ENCODE results near the gene NCKIPSD.
"Not testable (repeated sequence)": the region's sequence is repeated elsewhere in the genome, so short reads cannot be mapped to it uniquely, and the experiment has no call there.

NCKIPSD gene

GRCh38 chr3:48685603-48686511 lies at the start of gene NCKIPSD:
NCKIPSD (minus strand) TSS chr3:48685915; CDS start chr3:48685807, 108 bp downstream.
- no peak for DNase-seq (ENCODE audit: low read depth, low spot score)

DNA sequence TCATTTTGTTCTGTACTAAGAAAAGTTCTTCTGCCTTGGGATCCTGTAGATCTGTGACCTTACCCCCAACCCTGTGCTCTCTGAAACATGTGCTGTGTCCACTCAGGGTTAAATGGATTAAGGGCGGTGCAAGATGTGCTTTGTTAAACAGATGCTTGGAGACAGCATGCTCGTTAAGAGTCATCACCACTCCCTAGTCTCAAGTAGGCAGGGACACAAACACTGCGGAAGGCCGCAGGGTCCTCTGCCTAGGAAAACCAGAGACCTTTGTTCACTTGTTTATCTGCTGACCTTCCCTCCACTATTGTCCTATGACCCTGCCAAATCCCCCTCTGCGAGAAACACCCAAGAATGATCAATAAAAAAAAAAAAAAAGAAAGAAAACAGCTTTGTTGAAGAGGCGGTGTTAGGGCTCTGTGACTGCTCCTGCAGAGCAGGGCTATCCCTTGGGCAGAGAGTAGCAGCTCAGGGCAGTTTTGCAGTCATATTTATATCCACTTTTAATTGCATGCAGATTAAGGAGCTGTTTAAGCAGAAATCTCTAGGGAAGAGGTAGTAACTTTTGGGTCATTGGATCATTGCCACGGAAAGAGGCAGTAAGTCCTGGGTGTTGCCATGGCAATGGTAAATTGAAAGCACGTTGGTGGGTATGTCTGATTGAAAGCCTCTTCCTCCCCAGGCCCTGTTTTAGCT lies 49.5 kb upstream of the NCKIPSD start:
- not testable (repeated sequence) for DNase-seq (ENCODE audit: low read depth, low spot score)

- DNase-seq (ENCODE audit: low read depth, low spot score), result not testable (repeated sequence)
Measured at GRCh38 chr3:48734541-48734940, 48.8 kb upstream of the NCKIPSD start.

GRCh38 chr3:48733752-48734518 lies 48.2 kb upstream of the NCKIPSD start:
- not testable (repeated sequence) for DNase-seq (ENCODE audit: low read depth, low spot score)

GRCh38 chr3:48727511-48727910 lies 41.8 kb upstream of the NCKIPSD start:
- DNase-seq (ENCODE audit: low read depth, low spot score), result no peak

- DNase-seq (ENCODE audit: low read depth, low spot score), result not testable (repeated sequence)
Measured at GRCh38 chr3:48725185-48725855, 39.6 kb upstream of the NCKIPSD start.

- no peak for DNase-seq (ENCODE audit: low read depth, low spot score)
Measured at GRCh38 chr3:48723725-48724124, 38.0 kb upstream of the NCKIPSD start.

GRCh38 chr3:48723293-48723692 lies 37.6 kb upstream of the NCKIPSD start:
- not testable (repeated sequence) for DNase-seq (ENCODE audit: low read depth, low spot score)

DNA sequence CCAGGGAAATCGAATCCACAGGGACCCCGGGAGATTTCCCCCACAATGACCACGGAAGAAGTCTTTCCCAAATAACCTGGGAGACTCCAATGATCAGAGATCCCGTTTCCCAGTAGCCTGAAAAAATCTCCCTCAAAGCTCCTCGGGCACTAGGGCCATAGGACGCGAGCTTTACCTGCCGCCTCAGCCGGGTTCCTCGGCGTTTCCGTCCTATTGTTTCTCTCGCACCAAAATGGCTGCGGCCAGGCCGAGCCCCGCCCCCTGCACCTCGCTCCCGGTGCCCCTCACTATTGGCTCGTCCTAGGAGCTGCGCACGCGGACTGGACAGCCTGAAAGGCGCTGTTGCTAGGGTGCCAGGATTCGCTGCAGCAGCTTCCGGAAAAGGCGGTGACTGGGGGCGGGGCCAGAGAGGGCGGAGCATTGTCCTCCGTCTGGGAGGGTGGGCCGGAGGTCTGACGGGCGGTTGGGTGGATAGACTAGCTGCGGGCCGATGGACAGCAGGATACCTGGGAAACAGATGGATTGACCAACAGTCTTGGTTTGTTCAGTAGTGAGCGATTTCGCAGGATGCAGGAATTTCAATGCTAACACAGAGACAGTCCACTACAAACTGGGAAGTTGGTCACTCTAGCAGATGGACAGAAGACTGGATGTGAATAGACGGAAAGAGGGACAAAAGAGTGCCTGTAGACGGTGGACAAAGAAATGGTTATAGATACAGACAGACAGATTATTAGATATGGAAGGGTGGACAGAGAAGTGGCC lies 31.4 kb upstream of the NCKIPSD start, which contains the start of gene IP6K2:
Gene IP6K2 (minus strand): TSS at position 240 of the 765 bp plus-strand sequence. CDS start 21,930 bp downstream, outside the sequence.
- peak; percentile 94 for DNase-seq (ENCODE audit: low read depth, low spot score)

- no peak for DNase-seq (ENCODE audit: low read depth, low spot score)
Measured at GRCh38 chr3:48716508-48716981, 30.8 kb upstream of the NCKIPSD start.

DNA sequence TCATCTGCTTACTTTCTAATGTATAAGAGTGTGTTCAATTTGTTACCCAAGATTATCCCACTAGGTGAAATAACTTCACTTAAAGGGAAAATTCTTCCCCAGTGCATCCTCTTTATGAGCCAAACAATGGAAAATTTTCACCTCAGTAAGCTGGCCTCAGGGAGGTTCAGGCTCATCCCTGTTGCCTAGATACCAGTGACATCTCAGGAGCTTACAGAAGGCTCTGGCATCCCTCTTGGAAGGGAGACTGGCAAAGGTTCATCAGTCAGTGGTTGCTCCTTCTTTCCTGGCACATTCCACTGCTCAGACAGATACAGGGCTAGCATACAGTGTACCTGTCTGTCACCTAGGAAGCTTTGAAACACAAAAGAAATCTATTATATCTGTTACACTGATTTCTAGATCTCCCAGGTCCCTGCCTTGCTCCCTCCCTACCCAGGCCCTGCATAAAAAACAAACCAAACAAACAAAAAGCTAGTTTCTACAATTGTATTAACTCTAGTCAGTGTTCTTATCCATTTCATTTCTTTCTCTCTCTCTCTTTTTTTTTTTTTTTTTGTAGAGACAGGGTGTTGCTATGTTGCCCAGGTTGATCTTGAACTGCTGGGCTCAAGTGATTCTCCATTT lies 29.6 kb upstream of the NCKIPSD start:
- no peak for DNase-seq (ENCODE audit: low read depth, low spot score)

DNA sequence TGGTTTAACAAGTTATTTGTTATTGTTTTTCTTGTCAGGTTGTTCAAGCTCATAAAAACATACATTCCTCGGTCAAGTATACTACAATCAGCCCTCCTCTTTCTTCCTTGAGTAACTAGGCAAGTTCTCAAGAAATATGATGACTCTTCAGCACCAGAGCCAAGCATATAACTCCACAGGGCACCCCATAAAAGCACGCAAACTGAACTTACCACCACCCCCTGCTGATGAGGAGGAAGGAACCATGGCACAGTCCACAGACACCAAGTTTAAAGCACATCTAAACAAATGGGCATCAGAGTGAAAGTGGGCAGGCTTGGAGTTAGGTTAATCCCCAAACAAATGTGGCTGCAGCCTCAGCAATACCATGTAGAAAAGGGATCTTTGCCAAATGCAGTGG lies 26.0 kb upstream of the NCKIPSD start:
- DNase-seq (ENCODE audit: low read depth, low spot score), result no peak

DNA sequence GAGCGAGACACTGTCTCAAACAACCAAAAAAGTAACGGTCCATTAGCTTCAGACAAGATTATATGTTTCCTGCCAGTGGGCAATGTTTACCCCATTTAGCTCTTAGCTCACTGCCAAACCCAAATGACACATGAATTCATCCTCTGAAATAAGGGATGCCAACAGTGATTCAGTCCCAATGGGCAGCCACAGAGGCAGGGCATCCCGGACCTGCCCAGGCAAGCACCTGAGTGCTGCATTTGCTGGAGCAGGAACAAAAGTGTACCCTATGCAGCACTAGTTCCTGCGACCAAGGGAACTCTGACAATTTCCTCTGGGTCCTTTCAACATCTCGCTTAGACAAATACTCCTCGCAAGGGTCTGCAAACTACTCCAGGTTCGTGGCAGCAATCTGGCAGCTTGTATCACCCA lies 23.3 kb upstream of the NCKIPSD start:
- no peak for DNase-seq (ENCODE audit: low read depth, low spot score)

DNA sequence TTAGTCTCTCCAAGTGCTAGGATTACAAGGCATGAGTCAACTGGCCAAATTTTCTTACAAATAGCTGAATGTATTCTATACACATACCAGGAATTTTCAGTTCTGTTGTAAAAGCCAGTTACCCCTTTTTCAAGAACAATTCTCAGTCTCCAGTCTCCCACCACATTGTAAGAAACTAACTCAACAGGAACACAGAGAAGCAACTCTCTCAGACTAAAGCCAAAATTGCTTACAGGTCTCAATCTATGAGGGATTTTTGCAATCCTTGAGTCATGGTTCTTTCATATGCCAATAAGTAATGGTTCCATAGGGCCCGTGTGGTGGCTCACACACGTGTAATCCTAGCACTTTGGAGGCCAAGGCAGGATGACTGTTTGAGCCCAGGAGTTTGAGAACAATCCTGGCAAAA lies 22.8 kb upstream of the NCKIPSD start:
- DNase-seq (ENCODE audit: low read depth, low spot score), result no peak

- no peak for DNase-seq (ENCODE audit: low read depth, low spot score)
Measured at GRCh38 chr3:48707157-48707556, 21.4 kb upstream of the NCKIPSD start.

GRCh38 chr3:48702320-48702920 lies 16.7 kb upstream of the NCKIPSD start:
- no peak for DNase-seq (ENCODE audit: low read depth, low spot score)

DNA sequence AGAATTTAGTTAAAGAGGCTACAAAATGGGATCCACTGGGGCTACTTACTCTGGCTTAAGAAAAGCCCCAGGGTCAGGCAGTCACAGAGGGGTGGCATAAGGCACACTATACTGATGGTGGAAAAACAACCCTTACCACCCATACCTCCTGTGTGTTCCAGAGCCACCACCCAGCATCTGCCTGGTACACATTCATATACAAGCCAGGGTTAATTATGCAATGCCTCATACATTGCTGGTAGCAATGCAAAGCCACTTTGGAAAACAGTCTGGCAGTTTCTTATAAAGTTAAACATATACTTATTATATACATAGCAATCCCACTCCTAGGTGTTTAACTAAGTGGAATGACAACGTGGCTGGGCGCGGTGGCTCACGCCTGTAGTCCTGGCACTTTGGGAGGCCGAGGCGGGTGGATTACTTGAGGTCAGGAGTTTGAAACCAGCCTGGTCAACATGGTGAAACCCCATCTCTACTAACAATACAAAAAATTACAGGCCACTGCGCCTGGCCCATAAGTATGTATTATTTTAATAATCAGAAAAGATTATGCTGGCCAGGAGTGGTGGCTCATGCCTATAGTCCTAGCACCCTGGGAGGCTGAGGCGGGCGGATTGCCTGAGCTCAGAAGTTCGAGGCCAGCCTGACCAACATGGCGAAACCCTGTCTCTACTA lies 15.2 kb upstream of the NCKIPSD start:
- DNase-seq (ENCODE audit: low read depth, low spot score), result no peak

DNA sequence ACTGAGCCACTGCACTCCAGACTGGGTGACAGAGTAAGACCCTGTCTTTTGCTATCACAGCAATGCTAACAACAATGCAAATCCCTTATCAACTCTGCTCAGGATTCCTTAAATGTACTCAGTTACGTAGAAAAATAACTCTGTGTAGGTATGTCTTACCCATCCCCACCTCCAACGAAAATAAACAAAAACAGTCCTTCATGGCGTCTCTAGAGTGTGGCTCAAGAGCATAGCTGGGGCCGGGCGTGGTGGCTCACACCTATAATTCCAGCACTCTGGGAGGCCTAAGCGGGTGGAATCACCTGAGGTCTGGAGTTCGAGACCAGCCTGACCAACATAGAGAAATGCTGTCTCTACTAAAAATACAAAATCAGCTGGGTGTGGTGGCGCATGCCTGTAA lies 13.2 kb upstream of the NCKIPSD start:
- DNase-seq (ENCODE audit: low read depth, low spot score), result no peak

- no peak for DNase-seq (ENCODE audit: low read depth, low spot score)
Measured at GRCh38 chr3:48697952-48698351, 12.2 kb upstream of the NCKIPSD start.

All from iPS DF 19.7 (cell line).